IMR-90 (cell line): Measurements from ENCODE around the gene ITGA3.

Experiments used
- BHLHE40 ChIP-seq: fragments of 150-350 bp; IDR thresholded peaks from 2 replicates; pipeline ENCODE4 v1.6.1; 2016; ENCODE audit warnings: mild to moderate bottlenecking, low read depth, low read length
- CEBPB ChIP-seq: IDR thresholded peaks from 2 replicates; pipeline ENCODE4 v1.6.1; 2012; ENCODE audit warnings: low read depth, low read length, improper control_type of control experiment
- CHD1 ChIP-seq: IDR thresholded peaks from 2 replicates; pipeline ENCODE4 v1.6.1; 2012; ENCODE audit warnings: low read depth, low read length, improper control_type of control experiment
- CTCF ChIP-seq: conservative IDR thresholded peaks from 2 replicates; pipeline ENCODE4 v1.5.1; 2012; ENCODE audit warnings: mild to moderate bottlenecking, low read depth, low read length, improper control_type of control experiment
- FOS ChIP-seq: fragments of 150-350 bp; IDR thresholded peaks from 2 replicates; pipeline ENCODE4 v1.6.1; 2016; ENCODE audit warnings: low read depth, low read length
- MAFK ChIP-seq: IDR thresholded peaks from 2 replicates; pipeline ENCODE4 v1.6.1; 2012; ENCODE audit warnings: low read depth, low read length, improper control_type of control experiment
- MAZ ChIP-seq: IDR thresholded peaks from 2 replicates; pipeline ENCODE4 v1.6.1; 2012; ENCODE audit warnings: low read depth, mild to moderate bottlenecking, low read length, improper control_type of control experiment, moderate library complexity, borderline replicate concordance
- MXI1 ChIP-seq: IDR thresholded peaks from 2 replicates; pipeline ENCODE4 v1.6.1; 2012; ENCODE audit warnings: low read depth, mild to moderate bottlenecking, low read length, moderate library complexity, borderline replicate concordance
- POLR2A ChIP-seq: IDR thresholded peaks from 2 replicates; pipeline ENCODE4 v1.6.1; 2012; ENCODE audit warnings: mild to moderate bottlenecking, low read depth, low read length
- RAD21 ChIP-seq: IDR thresholded peaks from 2 replicates; pipeline ENCODE4 v1.6.1; 2012; ENCODE audit warnings: low read length, improper control_type of control experiment
- RCOR1 ChIP-seq: IDR thresholded peaks from 2 replicates; pipeline ENCODE4 v1.6.1; 2012; ENCODE audit warnings: mild to moderate bottlenecking, low read length, improper control_type of control experiment; ENCODE audit not compliant: insufficient replicate concordance
- RFX5 ChIP-seq: IDR thresholded peaks from 2 replicates; pipeline ENCODE4 v1.8.0; 2012; ENCODE audit warnings: low read depth, mild to moderate bottlenecking, low read length, moderate library complexity
- SMC3 ChIP-seq: fragments of 150-350 bp; IDR thresholded peaks from 2 replicates; pipeline ENCODE4 v1.6.1; 2016; ENCODE audit warnings: low read depth, mild to moderate bottlenecking, antibody characterized with exemption, low read length, moderate library complexity
- USF2 ChIP-seq: fragments of 150-350 bp; IDR thresholded peaks from 2 replicates; pipeline ENCODE4 v1.6.1; 2017; ENCODE audit warnings: mild to moderate bottlenecking, antibody characterized with exemption, low read length, low read depth

- TF ChIP-seq CTCF (no peak), POLR2A (no peak), SMC3 (no peak), RAD21 (no peak), MXI1 (no peak), RCOR1 (no peak), USF2 (no peak), CEBPB (no peak), FOS (peak; percentile 43; the same call in 1 of the 2 replicates), RFX5 (no peak), BHLHE40 (no peak), CHD1 (no peak), MAFK (no peak), MAZ (peak; percentile 42; the same call in 1 of the 2 replicates)
Measured at GRCh38 chr17:50133028-50133768, 77.3 kb downstream of the ITGA3 start.
